H1 (cell line): ENCODE results near the gene CPSF4L. TPM values are rescaled to one million over a fixed set of nuclear protein-coding genes. Genes with fewer than 3 reads are reported as not detected.

Experiments
- CHD7 ChIP-seq: fragments of 300-600 bp; sonication (generic); IDR thresholded peaks from 2 replicates; pipeline ENCODE4 v1.7.1; 2012; ENCODE audit warnings: low read length, moderate library complexity, mild to moderate bottlenecking, inconsistent platforms; ENCODE audit not compliant: insufficient replicate concordance
- FOSL1 ChIP-seq: IDR thresholded peaks from 2 replicates; pipeline ENCODE4 v1.6.1; 2011; ENCODE audit warnings: mild to moderate bottlenecking, low read depth, low read length, moderate library complexity; ENCODE audit not compliant: insufficient read depth
- MAFK ChIP-seq: IDR thresholded peaks from 2 replicates; pipeline ENCODE4 v1.6.1; 2012; ENCODE audit warnings: low read depth, mild to moderate bottlenecking, improper control_type of control experiment, low read length
- RAD21 ChIP-seq, 2 experiments: IDR thresholded peaks in 1 of 2; conservative IDR thresholded peaks in 1 of 2; 2 replicates each; pipeline ENCODE4 v1.6.1; 2011; ENCODE audit warnings: low read depth in 2 of 2, low read length in 2 of 2, improper control_type of control experiment in 1 of 2, inconsistent platforms in 1 of 2, mild to moderate bottlenecking in 1 of 2, moderate library complexity in 1 of 2
- USF2 ChIP-seq: IDR thresholded peaks from 2 replicates; pipeline ENCODE4 v1.6.1; 2011; ENCODE audit warnings: low read length, improper control_type of control experiment
- polyA plus RNA-seq, 7 experiments: library from polyadenylated mRNA; depleted of rRNA in 3 of 7; stranded (reverse) in 5 of 7; unstranded in 2 of 7; fragments of >200 nt in 5 of 7; fragments of 200-250 nt in 2 of 7; gene quantifications; 1 replicate in 5 of 7; 2 replicates in 1 of 7; 4 replicates in 1 of 7; pipeline versions ENCODE4 v1.2.1 to v1.2.3, GENCODE V29; 2011 to 2013; ENCODE audit warnings: missing spikeins in 2 of 7, mixed read lengths in 2 of 7
- total RNA-seq: library from RNA; stranded (reverse); fragmentation: NEBNext Ultra II Directional; extraction: Animal tissue kit (Norgen Biotek cat#: 25700); gene quantifications from 2 replicates; pipeline ENCODE4 v1.2.1, GENCODE V29; 2021

CPSF4L gene
- total and polyA plus RNA-seq, 2 of the 8 experiments (the other 6 are each of a cell fraction or from before 2014, with no cell fraction given) = not detected

- TF ChIP-seq CHD7 (no peak), RAD21 (IDR thresholded peaks at IDR 0.05 in 1 of 2, conservative IDR thresholded peaks at IDR 0.05 in 1 of 2; ENCODE audit: low read depth in 2 of 2, low read length in 2 of 2) (no peak), FOSL1 (no peak), USF2 (no peak), MAFK (no peak)
Observed at GRCh38 chr17:73261617-73261951, at the start of gene CPSF4L (continued).
